DND-41 (cell line): ENCODE data around the gene HMOX1.
A peak's percentile ranks its signal among the peaks of the same experiment; 100 is the strongest.

Experiments
- ATAC-seq: fragments of 200-7000 bp; cut with Tn5 transposase; 3 replicates; pipeline ENCODE4 v1.9.1; 2021; ENCODE audit warnings: low read depth; ENCODE audit not compliant: insufficient read depth
- DNase-seq: peaks from one replicate; pipeline ENCODE4 v3.0.0-alpha.2; 2020
- H2AFZ ChIP-seq: 2 replicates; pipeline ENCODE4 v1.6.0; 2012; ENCODE audit warnings: low read depth, low read length
- H3K27ac ChIP-seq: 2 replicates; pipeline ENCODE4 v1.5.1; 2012; ENCODE audit warnings: low read length, inconsistent platforms
- H3K27me3 ChIP-seq: fragments of 200-600 bp; sonication (generic); 2 replicates; pipeline ENCODE4 v1.6.0; 2012; ENCODE audit warnings: low read length, mild to moderate bottlenecking, inconsistent platforms; ENCODE audit not compliant: insufficient read depth, poor library complexity
- H3K36me3 ChIP-seq: 2 replicates; pipeline ENCODE4 v1.5.1; 2012; ENCODE audit warnings: low read length, inconsistent platforms; ENCODE audit not compliant: insufficient read depth
- H3K4me1 ChIP-seq: 2 replicates; pipeline ENCODE4 v1.5.1; 2012; ENCODE audit warnings: mild to moderate bottlenecking, low read length; ENCODE audit not compliant: insufficient read depth
- H3K4me2 ChIP-seq: 2 replicates; pipeline ENCODE4 v1.6.0; 2012; ENCODE audit warnings: mild to moderate bottlenecking, moderate library complexity, low read length, inconsistent platforms; ENCODE audit not compliant: insufficient read depth
- H3K4me3 ChIP-seq, 2 experiments: fragments of 200-600 bp in 1 of 2; shearing (Covaris generic) in 1 of 2; 2 replicates each; pipeline ENCODE4 v1.5.1; 2012 to 2016; ENCODE audit warnings: inconsistent platforms in 2 of 2, low read length in 2 of 2, mild to moderate bottlenecking in 2 of 2, low read depth in 1 of 2, moderate library complexity in 1 of 2
- H3K79me2 ChIP-seq: 2 replicates; pipeline ENCODE4 v1.6.0; 2012; ENCODE audit warnings: low read length, inconsistent platforms; ENCODE audit not compliant: insufficient read depth
- H3K9ac ChIP-seq: 2 replicates; pipeline ENCODE4 v1.6.0; 2012; ENCODE audit warnings: low read depth, mild to moderate bottlenecking, inconsistent platforms, low read length, moderate library complexity
- H3K9me3 ChIP-seq: 2 replicates; pipeline ENCODE4 v1.5.1; 2012; ENCODE audit warnings: low read length, moderate library complexity, mild to moderate bottlenecking, inconsistent platforms; ENCODE audit not compliant: insufficient read depth, severe bottlenecking
- H4K20me1 ChIP-seq: 2 replicates; pipeline ENCODE4 v1.6.0; 2012; ENCODE audit warnings: low read length; ENCODE audit not compliant: insufficient read depth
- EZH2 ChIP-seq: IDR thresholded peaks from 3 replicates; pipeline ENCODE4 v1.6.1; 2012; ENCODE audit warnings: borderline replicate concordance, low read depth, mild to moderate bottlenecking, moderate library complexity, low read length, inconsistent platforms; ENCODE audit not compliant: severe bottlenecking
- TF ChIP-seq, protein P1 (sequence below): IDR thresholded peaks from 2 replicates; pipeline ENCODE4 v1.5.1; 2012; ENCODE audit warnings: borderline replicate concordance, low read length, moderate library complexity, mild to moderate bottlenecking; ENCODE audit not compliant: poor library complexity, severe bottlenecking; ENCODE audit errors: extremely low read depth

HMOX1 gene

DNA sequence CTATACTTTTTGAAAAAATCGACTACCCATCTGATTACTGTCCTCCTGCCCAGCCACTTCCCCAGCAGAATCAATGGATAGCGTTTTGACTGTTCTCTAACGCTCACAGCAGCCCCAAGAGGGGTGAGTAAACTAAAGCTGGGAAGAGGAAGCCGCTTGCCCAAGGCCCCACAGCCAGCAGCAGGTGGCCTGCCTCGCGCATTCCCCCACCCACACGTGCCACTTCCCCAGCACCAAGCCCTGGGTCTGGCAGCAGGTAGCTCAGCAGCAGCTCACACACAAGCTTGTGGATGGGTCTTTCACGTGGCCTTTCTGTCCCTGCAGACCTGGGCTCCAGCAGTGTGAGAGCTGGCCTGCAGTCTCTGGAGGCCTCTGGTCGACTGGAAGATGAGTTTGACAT, 46.9 kb upstream of the HMOX1 start:
- ATAC-seq (no peak), DNase-seq (peak; percentile 46)
- no peak overlapping the region for H3K4me3 ChIP-seq
- H4K20me1 ChIP-seq: no peaks in the 10 kb centered on the region
- TF ChIP-seq, protein P1, sequence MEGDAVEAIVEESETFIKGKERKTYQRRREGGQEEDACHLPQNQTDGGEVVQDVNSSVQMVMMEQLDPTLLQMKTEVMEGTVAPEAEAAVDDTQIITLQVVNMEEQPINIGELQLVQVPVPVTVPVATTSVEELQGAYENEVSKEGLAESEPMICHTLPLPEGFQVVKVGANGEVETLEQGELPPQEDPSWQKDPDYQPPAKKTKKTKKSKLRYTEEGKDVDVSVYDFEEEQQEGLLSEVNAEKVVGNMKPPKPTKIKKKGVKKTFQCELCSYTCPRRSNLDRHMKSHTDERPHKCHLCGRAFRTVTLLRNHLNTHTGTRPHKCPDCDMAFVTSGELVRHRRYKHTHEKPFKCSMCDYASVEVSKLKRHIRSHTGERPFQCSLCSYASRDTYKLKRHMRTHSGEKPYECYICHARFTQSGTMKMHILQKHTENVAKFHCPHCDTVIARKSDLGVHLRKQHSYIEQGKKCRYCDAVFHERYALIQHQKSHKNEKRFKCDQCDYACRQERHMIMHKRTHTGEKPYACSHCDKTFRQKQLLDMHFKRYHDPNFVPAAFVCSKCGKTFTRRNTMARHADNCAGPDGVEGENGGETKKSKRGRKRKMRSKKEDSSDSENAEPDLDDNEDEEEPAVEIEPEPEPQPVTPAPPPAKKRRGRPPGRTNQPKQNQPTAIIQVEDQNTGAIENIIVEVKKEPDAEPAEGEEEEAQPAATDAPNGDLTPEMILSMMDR: no peak
- TF ChIP-seq EZH2: no peak
- no peak overlapping the region for H3K27ac ChIP-seq
- H3K79me2 ChIP-seq: no peaks in the 10 kb centered on the region
- peaks cover 19% of the 10 kb centered on the region for H3K4me1 ChIP-seq
- no peak overlapping the region for H2AFZ ChIP-seq
- no peak overlapping the region for H3K4me2 ChIP-seq
- peaks cover 58% of the 10 kb centered on the region for H3K36me3 ChIP-seq
- no peaks in the 10 kb centered on the region for H3K9me3 ChIP-seq
- H3K9ac ChIP-seq: no peak overlapping the region
- no peaks in the 10 kb centered on the region for H3K27me3 ChIP-seq

GRCh38 chr22:35335468-35335867, 45.4 kb upstream of the HMOX1 start:
- no peak overlapping the region for H3K4me2 ChIP-seq
- no peak overlapping the region for H3K9ac ChIP-seq
- no peak for DNase-seq
- 0 out of 2 replicates have a peak overlapping the region, but pooled peaks have one; percentile 25 for H3K27ac ChIP-seq
- no peaks in the 10 kb centered on the region for H3K27me3 ChIP-seq
- H3K4me1 ChIP-seq: peaks cover 6% of the 10 kb centered on the region
- no peaks in the 10 kb centered on the region for H4K20me1 ChIP-seq
- ATAC-seq: no peak
- no peaks in the 10 kb centered on the region for H3K9me3 ChIP-seq
- no peak overlapping the region for H3K4me3 ChIP-seq
- no peak overlapping the region for H2AFZ ChIP-seq
- no peaks in the 10 kb centered on the region for H3K79me2 ChIP-seq
- H3K36me3 ChIP-seq: peaks cover 64% of the 10 kb centered on the region
- no peak for TF ChIP-seq EZH2
- TF ChIP-seq, protein P1: no peak

GRCh38 chr22:35335936-35336781, 44.7 kb upstream of the HMOX1 start:
- H3K4me1 ChIP-seq: no peaks in the 10 kb centered on the region
- ATAC-seq (peak; percentile 66), DNase-seq (peak; percentile 19)
- TF ChIP-seq, protein P1: no peak
- no peak for TF ChIP-seq EZH2
- H3K27me3 ChIP-seq: no peaks in the 10 kb centered on the region
- no peak overlapping the region for H3K4me2 ChIP-seq
- no peak overlapping the region for H3K4me3 ChIP-seq
- H3K9ac ChIP-seq: no peak overlapping the region
- no peaks in the 10 kb centered on the region for H3K79me2 ChIP-seq
- peaks cover 70% of the 10 kb centered on the region for H3K36me3 ChIP-seq
- peaks cover under 1% of the 10 kb centered on the region; the same call in 1 of the 2 replicates for H4K20me1 ChIP-seq
- H2AFZ ChIP-seq: no peak overlapping the region
- no peaks in the 10 kb centered on the region for H3K9me3 ChIP-seq
- no peak overlapping the region for H3K27ac ChIP-seq
